Measurements from ENCODE around the gene DMWD.

The DMWD gene

DNA sequence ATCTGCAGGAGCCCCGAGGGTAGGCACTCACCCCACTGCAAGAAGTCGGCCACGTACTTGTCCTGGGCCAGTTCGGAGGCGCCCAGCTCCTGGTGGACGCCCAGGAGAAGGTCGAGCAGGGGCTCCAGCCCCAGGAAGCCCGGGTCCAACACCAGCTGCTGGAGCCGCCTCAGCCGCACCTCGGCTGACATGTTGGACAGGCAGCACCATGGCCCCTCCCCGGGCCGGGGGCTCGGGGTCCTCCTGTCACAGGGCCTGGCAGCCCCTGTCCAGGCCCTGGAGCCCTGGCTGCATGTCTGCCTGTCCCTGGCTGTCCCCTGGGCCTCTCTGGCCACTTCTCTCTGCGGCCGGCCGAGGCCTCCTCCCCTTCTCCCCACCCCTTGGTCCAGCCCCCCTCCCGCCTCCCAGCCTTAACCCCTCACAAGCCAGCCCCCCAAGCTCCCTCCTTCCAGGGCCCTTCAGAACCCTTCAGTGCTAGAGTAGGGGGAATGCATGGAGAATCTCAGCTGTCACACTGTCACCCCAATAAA, 10.4 kb downstream of the DMWD start, which contains the start of gene DMPK:
Gene DMPK, minus strand, starts transcription at position 329 of the 530 bp plus-strand sequence. Its CDS starts 138 bp downstream, at position 191.
- TF ChIP-seq, protein P1, sequence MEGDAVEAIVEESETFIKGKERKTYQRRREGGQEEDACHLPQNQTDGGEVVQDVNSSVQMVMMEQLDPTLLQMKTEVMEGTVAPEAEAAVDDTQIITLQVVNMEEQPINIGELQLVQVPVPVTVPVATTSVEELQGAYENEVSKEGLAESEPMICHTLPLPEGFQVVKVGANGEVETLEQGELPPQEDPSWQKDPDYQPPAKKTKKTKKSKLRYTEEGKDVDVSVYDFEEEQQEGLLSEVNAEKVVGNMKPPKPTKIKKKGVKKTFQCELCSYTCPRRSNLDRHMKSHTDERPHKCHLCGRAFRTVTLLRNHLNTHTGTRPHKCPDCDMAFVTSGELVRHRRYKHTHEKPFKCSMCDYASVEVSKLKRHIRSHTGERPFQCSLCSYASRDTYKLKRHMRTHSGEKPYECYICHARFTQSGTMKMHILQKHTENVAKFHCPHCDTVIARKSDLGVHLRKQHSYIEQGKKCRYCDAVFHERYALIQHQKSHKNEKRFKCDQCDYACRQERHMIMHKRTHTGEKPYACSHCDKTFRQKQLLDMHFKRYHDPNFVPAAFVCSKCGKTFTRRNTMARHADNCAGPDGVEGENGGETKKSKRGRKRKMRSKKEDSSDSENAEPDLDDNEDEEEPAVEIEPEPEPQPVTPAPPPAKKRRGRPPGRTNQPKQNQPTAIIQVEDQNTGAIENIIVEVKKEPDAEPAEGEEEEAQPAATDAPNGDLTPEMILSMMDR (IDR thresholded peaks at IDR 0.05): no peak

DNA sequence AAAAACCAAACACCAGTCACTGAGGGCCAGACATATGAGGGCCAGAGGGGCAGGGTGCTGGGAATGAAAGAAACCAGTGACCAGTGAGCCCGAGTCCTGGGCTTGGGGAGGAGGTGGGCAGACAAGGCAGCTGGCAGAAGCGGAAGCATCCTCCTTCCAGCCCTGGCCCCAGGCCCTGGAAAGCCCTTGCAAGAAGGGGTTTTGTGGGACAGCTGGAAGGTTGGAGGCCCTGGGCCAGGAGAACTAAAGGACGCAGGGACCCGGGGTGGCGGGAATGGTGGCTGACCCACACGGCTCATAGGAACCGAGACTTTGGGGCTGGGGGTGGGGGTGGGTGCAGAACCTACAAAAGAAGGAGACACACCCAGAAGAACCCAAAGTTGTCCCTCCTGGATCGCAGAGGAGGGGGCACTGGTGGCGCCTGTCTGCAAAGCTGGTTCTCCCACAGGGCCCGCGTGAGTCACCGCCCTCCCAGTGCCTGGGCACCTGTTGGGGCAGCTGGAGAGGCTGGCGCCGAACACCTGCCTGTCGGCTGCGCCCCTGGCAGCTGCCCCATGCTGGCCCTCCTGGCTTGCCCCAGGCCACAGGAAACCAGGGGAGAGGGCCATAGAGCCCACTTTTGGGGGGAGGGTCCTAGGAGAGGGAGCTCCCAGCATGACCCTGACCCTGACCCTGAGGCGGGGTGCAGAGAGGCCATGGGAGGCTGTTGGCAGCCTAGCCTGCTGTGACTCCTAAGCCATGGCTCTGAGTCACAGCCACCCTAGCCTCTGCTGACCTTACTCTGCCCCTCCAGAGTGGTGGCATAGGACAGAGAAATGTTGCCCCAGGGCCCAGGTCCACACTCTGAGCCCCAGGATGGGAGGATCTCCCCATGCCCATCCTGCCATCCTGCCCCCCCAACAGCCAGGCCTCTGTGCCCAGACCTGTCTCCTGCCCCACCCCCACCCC, 11.2 kb downstream of the DMWD start:
- TF ChIP-seq, protein P1 (IDR thresholded peaks at IDR 0.05): no peak

DNA sequence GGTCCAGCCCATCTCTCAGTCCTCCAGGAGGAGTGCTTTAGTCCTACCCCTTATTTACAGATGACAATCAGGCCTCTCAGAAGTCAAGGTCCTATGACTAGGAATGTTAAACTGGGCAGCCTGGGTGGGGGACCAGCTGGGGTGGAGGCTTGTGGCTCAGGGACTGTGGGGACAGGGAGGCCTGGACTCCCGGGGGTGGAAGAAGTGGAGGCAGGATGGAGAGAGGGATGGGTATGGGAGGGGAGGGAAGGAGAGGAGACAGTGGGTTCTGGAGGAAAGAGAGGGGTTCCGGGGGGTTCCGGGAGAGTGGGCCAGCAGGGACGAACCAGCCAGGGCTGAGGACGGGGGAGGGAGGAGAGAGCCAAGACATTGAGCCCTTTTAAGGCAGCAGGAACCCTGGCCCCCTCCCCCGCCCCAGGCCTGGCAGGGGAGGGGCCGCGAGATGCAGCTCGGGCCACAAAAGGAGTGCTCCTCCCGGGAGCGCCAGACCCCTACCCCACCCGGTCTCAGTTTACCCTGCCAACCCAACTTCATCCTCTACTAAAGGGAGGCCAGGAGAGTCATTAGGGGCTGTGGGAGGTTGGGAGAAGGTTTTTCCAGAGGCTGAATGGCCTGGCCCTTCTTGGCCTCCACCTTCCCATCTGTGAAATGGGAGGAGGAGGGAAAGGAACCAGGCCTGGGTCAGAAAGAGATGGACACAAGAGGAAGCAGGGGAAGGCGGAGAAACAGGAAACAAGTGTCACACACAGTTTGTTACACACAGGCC, 12.0 kb downstream of the DMWD start:
- TF ChIP-seq, protein P1 (IDR thresholded peaks at IDR 0.05): no peak

DNA sequence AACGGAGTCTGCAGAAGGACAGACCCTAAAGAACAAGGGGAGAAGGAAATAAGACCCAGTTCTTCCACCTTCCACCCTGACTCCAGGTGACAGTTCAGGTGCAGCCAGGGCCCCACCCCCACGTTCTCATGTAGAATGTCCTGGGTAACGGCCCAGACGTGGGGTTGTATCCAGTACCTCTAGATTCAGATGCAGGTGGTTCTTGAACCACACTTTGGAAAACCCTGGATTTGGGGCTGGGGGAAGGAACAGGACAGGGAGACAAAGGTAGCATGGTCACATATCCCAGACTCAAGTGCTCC, 12.5 kb downstream of the DMWD start:
- TF ChIP-seq, protein P1 (IDR thresholded peaks at IDR 0.05): no peak

DNA sequence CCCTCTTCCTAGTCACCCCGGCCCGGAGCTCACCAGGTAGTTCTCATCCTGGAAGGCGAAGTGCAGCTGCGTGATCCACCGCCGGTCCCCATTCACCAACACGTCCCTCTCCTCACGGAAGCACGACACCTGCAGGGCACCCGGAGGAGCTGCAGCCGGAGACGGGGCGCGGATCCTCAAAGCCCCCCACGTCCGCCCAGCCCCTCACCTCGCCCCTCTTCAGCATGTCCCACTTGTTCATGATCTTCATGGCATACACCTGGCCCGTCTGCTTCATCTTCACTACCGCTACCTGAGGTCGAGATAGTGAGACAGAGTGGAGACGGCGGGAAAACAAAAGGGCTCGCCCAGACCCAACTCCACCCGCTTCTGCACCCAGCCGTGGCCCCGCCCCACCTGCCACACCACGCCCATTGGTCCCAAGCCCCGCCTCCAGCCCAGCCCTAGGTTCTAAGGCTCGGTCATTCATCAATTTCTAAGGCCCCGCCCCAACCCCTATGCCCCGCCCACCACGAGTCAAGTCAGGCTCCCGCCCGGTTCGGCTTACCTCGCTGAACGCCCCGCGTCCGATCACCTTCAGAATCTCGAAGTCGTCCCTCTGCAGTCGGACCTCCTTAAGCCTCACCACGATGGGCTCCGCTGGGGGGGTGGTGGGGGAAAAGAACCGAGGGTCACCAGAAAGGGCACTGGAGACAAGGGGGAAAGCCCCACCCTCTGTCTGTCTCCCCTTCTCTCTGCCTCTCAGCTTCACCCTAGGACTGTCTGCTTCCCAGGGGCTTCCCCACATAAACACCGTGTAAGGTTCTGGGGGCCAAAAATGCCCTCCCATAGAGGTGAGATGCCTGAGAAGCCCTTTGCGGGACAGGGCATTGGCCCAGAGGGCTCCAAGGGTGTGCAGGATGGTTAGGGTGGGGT, 13.2 kb downstream of the DMWD start:
- TF ChIP-seq, protein P1 (IDR thresholded peaks at IDR 0.05): peak; percentile 64

DNA sequence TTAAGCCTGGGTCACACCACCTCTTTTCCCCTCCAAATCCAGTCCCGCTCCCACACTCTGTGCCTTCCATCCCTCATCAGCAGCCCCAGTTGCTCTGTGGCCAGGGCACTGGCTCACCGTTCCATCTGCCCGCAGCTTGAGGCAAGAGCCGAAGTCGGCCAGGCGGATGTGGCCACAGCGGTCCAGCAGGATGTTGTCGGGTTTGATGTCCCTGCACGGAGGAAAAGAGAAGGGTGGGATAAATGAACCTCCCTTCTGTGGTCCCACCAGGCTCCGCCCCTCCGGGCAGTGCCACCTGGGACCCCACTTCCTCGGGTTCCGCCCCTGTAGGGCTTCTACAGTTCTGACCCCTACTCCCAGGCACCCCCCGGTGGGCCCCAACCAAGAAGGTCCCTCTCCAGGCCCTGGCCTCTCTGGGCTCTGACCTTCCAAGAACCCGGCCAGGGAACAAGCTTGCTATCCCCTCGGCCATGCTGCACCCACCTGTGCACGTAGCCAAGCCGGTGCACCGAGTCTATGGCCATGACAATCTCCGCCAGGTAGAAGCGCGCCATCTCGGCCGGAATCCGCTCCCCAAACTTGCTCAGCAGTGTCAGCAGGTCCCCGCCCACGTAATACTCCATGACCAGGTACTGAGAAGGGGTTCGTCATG, 14.5 kb downstream of the DMWD start:
- TF ChIP-seq, protein P1 (IDR thresholded peaks at IDR 0.05): no peak
